ENCODE measurements around the gene TMEM79.
A peak's percentile ranks its signal among the peaks of the same experiment; 100 is the strongest.

TMEM79 gene, protein sequence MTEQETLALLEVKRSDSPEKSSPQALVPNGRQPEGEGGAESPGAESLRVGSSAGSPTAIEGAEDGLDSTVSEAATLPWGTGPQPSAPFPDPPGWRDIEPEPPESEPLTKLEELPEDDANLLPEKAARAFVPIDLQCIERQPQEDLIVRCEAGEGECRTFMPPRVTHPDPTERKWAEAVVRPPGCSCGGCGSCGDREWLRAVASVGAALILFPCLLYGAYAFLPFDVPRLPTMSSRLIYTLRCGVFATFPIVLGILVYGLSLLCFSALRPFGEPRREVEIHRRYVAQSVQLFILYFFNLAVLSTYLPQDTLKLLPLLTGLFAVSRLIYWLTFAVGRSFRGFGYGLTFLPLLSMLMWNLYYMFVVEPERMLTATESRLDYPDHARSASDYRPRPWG

DNA sequence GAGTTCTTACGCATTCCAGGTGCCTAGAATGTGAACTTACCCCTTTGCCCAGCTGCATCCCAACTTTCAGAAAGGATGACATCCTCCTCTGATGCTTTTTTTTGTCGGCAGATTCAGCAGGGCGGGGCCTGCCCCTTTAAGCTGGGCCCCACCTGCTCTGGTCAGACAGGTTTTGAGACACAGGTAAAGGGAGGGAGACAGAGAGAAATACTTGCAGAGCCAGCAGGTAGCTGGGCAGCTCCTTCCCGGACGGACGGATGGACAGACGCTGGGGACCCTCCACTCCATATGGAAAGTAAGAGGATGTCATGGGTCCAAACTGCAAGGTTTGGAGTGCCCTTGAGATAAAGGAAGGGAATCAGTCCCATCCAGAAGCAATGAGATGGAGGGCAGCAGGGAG lies at the start of gene TMEM79:
Gene TMEM79 (plus strand): TSS at position 214 of the 400 bp plus-strand sequence. CDS start 902 bp downstream, outside the sequence.
- no peak for DNase-seq

DNA sequence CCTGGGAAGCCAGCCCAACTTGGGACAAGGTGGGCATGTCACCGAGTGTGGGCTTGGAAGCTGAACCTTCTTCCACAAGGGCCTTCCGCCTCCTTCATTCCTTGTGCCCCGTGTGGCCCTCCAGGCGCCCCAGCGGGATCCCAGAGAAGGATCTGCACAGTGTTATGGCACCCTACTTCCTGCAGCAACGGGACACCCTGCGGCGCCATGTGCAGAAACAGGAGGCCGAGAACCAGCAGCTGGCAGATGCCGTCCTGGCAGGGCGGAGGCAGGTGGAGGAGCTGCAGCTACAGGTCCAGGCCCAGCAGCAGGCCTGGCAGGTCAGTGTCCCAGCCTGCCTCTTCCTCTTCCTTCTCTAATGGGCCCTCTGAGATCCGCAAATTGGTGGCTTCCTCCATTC lies 48.0 kb upstream of the TMEM79 start:
- DNase-seq: no peak

DNA sequence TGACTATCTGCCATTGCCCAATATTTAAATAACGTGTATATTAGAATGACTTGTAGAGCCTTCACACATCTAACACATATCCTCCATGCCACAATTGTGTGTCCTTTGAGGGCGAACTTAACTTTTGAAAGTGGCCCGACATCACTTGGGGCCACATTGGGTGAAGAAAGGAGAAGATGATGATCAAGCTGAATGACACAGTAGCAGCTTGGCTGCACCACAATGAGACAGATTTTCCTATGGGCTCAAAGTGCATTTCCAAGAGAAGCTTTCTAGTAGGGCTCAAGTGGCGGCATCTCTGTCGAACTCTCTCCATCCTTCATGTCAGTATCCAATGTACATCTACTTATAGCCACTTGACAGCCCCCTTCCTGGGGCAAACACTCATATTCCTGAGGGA lies 45.9 kb upstream of the TMEM79 start:
- no peak for DNase-seq

DNA sequence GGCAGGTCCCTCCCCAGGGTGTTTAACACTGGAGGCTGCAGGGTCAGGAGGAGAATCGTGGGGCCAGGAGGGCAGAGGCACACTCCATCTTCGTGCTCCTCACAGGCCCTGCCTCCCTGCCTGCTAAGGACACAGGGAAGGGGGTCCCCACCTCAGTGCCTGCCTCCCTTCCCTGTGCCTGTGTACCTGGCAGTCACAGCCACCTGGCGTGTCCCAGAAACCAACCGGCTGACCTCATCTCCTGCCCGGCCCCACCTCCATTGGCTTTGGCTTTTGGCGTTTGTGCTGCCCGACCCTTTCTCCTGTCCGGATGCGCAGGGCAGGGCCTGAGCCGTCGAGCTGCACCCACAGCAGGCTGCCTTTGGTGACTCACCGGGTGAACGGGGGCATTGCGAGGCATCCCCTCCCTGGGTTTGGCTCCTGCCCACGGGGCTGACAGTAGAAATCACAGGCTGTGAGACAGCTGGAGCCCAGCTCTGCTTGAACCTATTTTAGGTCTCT lies 42.8 kb upstream of the TMEM79 start:
- DNase-seq: no peak

DNA sequence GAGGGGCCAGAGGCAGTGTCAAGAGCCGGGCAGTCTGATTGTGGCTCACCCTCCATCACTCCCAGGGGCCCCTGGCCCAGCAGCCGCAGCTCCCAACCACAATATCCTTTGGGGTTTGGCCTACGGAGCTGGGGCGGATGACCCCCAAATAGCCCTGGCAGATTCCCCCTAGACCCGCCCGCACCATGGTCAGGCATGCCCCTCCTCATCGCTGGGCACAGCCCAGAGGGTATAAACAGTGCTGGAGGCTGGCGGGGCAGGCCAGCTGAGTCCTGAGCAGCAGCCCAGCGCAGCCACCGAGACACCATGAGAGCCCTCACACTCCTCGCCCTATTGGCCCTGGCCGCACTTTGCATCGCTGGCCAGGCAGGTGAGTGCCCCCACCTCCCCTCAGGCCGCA lies 42.2 kb upstream of the TMEM79 start, which contains the start of gene BGLAP:
Gene BGLAP (plus strand): TSS at position 259 of the 400 bp plus-strand sequence. CDS start 48 bp downstream, at position 307.
- DNase-seq: no peak

DNA sequence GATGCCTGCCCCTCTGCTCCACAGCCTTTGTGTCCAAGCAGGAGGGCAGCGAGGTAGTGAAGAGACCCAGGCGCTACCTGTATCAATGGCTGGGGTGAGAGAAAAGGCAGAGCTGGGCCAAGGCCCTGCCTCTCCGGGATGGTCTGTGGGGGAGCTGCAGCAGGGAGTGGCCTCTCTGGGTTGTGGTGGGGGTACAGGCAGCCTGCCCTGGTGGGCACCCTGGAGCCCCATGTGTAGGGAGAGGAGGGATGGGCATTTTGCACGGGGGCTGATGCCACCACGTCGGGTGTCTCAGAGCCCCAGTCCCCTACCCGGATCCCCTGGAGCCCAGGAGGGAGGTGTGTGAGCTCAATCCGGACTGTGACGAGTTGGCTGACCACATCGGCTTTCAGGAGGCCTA lies 41.4 kb upstream of the TMEM79 start:
- no peak for DNase-seq

DNA sequence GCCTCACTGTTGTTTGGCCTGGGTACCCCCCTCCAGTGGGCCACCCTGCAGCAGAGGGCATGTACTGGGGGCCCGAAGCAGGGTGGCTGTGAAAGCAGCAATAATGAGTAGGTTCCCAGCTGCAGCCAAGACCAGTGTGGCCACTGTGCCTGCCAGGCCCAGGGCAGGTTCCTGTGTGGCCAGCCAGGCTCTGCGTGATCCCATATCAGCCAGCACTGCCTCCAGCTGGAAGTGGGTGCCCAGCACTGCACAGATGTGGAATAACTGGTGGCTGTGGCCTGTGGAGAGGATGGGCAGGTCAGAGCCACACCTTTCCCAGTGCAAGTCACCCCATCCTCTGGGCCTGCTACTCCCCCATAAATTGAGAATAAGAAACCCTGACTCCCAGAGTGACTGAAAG lies 40.0 kb upstream of the TMEM79 start:
- no peak for DNase-seq

DNA sequence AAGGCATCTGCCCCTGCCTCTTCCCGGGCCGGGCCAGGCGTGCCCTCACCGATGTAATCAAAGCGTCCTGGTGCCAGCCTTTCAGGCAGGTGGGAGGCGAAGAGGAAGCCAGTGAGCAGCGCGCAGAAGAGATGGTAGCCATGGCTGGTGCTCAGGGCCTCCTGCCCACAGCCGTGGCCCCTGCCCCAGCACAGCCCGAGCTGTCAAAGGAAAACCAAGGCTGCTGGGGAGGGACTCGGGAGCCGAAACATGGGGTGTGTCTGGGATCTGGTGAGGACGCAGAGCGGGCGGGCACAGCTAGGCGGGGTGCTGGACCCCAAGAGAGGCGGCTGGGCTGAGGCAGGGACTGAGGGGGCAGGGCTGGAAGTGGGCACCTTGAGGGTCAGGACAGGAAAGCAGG lies 39.4 kb upstream of the TMEM79 start:
- DNase-seq: no peak

DNA sequence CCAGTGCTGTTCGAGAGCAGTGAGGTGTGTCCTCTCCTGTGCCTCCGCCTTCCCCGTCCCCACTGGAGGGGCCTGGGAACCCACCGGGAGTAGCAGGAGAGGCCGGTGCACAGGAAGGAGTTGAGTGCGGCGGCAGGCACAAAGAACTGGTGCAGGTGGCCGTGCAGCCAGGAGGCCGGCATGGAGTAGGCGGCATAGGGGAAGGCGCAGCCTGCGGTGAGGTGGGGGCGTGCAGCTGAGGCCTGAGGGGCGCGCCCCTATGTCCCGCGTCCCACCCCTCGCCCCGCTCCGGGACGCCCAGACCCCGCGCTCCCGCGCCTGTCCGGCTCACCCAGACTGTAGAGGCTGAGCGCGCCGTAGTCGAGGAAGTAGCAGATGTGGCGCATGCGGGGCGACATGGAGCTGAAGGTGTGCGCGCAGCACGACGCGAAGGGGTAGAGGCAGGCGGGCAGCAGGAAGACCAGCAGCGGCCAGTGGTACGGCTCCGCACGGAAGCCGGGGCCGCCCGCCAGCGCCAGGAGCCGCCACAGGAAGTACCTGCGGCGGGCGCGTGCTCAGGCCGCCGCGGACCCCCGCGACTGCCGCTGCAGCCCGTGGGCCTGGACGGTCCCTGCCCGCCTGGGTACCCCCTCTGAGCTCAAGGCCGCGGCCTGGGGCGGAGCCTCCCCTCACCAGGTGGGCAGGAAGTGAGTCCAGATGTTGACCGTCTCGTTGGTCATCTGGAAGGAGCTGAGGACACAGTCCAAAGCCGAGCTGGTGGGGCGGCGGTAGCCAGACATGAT lies 38.5 kb upstream of the TMEM79 start:
- DNase-seq: peak; percentile 60

DNA sequence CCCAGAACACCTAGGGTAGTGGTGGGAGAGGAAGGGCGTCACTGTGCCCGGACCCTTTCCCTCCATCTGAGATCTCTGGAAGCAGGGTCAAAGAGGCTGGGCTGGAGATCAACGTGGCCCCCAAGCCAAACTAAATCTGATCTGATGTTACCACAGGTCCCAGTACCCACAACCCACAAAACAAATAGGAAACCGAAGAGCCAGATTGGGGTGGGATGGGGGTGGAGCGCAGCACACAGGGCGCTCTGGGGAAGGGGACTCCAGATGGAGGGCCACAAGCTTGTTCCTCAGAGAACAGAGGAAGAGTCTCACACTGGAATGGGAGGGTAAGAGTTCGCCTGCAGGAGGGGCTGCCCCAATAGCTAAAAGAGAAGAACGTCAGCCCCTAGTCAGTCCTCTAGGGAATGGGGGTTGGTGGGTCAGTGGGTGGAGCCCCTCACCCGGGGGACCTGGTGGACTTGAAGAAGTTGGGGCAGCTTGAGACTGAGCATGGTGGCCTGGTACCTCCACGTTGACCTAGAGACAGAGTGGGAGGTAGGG lies 37.8 kb upstream of the TMEM79 start:
- no peak for DNase-seq

DNA sequence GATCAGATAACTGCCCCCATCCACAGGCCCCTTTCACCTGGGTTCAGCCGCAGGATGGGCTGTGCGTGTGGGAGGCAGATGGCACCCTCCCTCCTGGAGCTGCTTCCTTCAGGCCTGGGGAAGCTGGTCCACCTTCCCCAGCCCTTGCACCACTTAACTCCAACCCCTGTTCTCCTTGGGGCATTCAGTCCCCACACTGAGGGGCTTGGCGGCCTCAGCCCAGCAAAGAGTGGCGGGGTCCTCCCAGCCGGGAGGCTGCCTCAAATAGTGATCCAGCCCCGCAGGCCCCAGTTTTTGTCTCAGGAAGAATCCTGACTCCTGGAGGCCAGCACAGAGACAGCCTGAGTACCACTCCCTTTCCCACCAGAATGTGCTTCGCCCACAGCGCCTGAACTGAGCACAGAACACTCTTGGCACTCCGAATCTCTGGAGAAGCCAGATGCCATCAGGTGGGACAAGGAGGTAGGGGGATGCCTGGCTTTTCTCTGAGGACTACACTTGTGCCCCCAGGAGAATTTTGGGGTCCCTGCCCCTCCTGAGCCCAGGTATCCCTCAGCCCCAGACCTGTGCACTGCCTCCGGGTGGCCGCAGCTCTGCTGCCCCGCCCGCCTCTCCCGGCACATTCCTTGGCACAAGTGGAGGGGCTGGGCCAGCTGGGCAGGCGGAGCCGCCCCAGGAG lies 37.2 kb upstream of the TMEM79 start:
- DNase-seq: no peak

DNA sequence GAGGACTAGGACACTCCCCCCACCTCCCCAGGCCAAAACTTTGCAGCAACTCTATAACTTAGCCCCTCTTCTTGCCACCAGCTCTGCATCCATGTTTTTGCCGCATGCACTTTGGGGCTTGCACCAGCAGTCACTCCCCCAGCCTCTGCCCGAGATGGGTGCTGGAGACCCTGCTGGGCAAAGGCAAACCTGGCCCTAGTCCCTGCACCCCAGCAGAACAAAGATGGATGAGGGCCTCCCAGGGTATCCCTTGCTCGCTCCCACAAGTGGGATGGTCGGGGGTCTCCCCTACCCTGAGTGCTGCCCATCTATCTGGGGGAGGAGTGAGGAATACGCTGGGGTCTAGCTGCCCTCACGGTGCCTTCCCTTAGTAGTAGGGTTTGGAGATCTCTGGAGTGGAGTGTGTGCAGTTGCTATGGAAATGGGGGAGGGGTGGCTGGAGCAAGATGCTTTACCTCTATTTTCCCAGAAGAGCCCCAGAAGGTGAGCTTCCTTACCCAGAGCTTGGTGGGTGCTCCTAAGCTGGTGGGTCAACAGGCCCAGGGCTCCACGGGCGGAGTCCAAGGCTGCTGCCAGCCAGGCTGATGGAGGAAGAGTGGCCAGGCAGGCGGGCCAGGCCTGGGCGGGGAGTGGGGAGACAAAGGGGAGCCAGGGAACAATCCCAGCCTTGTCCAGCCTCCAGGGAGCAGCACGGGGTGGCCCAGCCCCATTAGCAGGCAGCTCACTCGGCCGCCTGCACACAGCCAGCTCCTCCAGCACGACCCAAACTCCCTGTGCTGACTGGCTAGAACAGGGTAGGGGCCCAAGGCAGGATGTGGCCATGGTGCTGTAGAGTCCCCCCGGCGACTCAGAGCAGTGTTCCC lies 36.4 kb upstream of the TMEM79 start, which contains the start of gene PAQR6:
Gene PAQR6 (minus strand): TSS at position 597 of the 863 bp plus-strand sequence. CDS start 1,325 bp downstream, outside the sequence.
- no peak for DNase-seq

DNA sequence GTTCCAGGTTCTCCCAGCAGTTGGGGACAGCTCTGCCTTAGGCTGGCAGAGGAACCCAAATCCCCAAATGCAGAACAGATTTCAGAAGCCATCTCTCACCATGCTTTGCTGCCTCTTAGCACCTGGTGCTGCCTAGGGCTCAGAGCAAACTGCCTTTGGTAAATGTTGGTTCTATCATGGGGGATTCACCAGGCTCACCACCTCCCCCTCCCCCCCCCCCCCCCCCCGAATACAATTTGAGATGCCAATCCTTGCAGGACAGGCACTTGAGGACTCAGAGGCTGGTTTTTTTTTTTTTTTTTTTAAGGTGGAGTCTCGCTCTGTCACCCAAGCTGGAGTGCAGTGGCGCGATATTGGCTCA lies 35.8 kb upstream of the TMEM79 start:
- DNase-seq: no peak

DNA sequence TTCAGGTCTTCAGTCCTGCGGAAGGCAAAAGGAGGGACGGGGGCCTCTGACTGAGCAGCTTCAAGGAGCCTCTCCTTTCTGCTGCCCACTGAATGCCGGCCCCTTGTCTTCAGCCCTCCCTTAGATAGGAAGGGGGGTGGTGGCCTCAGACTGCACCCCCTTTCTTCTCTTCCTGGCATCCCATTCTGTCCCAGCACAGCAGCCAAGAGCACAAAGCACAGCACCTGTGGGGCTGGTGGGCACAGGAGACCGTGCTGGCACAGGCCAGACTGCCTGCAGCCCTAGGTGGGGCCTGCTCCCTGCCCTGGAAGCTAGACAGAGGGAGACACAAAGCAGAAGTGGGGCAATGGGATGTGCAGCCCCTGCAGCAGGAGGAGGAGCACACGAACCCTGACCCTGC lies 34.5 kb upstream of the TMEM79 start:
- no peak for DNase-seq

DNA sequence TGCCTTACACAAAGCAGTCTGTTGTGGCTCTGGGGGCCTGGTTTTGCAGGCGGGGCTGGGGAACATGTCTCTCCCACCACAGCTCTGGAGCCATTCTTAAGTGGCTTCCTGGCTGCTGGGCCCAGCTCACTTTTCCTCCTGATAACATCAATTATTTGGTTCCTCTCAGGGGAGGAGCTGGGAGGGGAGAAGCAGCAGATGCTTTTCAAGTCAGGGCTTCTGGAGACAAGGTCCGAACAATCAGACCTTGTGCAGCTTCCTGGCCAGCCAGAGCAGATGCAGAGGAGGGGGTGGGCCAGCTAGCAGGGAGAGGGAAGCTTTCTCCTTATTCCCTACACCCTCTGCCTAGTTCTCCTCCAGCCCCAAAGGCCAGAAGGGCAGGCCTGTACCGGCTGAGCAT lies 32.6 kb upstream of the TMEM79 start:
- no peak for DNase-seq

DNA sequence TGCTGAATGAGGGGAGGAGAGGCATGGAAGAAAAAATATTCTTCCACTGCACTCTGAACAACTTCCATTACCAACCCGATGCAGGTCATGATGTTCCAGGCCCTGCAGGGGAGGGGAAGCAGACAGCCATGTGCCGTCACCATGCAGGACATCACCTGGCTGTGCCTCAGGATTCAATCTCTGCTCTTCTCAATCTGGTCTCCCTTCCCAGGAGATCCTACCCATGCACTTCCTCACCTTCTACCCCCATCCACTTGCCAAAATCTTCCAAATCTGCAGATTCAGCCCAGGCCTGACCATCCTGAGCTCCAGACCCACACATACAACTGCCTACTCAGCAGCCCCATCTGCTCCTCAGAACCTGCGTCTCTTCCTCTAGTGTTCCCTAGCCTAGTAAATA lies 30.5 kb upstream of the TMEM79 start:
- DNase-seq: no peak

DNA sequence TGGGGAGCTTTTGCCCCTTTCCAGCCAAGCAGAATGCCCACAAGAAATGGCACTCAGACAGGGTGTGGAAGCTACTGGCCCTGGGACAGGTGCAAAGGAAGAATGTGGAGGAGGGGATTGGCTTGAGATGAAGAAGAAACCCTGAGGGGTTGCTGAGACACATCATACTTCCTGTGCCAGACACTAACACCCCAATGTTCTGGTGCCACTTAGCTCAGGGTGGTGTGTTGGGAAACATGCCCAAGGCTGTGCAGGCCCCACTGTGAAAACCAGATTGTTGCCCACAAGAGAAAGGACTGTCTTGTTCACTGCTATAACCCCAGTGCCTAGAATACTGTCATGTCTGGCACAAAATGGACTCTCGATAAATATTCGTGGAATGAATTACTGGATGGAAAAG lies 26.4 kb upstream of the TMEM79 start:
- DNase-seq: no peak

DNA sequence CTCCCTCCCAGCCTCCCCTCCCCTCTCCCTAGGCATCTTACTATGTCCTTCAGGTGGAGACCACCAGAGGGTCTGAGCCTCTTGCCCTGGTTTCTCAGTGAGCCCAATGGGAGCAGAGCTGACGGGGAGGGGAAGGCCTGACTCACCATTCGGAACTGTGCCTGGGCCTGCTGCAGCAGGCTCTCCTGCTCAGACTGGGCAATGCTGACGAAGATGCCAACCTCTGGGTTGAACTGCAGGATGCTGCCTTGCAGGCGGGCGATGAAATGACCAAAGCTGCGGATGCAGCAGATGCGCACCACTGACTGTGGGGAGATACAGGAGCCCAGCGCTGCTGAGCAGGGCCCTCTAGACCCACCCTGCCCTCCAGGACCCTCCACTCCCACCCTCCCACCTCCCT lies 25.3 kb upstream of the TMEM79 start:
- no peak for DNase-seq

DNA sequence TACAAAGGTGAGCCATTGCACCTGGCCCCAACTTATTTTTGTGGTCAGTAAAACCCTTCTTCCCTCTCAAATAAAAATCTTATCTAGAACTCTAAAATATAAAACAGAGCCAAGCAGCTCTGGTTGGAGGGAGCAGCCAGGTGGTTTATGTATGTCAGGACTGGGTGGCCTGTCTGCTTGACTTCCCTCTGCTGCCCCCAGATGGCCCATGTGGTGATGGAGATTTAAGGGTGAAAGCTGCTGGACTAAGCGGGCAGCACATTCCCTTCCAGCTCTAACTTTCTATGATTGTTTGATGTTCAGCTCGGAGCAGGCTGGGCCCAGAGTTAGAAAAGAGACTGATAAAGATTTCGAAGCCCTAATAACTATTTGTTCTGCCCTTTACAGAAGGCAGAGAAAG lies 24.3 kb upstream of the TMEM79 start:
- DNase-seq: no peak

DNA sequence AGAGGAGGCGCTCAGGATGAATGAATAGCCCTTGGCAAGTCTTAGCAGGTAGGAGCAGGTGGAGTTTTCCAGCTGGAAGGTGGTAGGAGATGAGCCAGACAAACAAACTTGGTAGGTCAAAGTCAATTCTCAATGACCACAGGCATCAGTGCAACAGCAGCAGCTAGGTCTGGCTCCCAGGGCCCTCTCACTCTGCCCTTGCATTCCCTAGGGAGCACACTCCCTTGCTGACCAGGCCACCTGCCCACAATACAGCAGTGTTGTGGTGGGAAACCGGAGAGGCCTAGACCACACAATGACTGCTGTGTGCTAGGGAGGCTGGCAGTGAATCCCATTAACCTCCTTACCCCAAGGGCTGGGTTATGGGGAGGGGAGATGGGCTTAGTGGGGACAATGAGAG lies 23.2 kb upstream of the TMEM79 start:
- DNase-seq: no peak

DNA sequence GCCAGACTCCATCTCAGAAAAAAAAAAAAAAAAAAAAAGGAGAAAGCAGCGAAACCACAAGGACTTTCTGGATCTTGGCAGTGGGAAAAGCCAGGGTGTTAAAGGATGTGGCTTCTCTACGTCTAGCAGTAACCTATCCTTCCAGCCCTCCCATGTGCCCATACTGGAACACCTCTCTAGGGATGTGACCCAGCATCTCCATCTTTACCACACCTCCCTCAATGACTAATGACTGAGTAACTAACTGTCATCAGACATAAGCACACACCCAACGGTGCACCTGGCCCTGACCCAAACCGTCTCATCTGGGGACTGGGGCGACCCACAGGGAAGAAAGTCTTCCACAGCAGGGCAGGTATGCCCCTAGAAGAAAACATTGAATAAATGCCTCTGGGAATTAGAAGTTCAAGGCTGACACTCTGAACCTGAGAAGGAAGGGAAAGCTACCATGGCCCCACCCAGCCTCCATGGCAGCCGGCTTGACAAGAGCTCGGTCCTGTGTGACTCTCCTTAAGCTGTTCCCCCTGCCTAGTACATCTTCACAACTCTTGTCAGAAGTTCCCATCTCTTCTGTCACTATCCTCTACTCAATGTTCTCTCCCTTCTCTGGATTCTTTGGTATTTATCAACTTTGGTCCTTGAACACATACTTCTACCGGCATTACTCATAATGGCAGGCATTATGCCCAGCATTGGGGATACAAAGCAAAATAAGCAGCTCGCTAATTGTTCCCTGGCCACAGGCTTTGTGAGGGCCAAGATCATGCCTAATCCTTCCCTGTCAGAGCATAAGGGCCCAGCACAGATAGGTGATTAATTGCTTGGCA lies 21.5 kb upstream of the TMEM79 start:
- DNase-seq: no peak
